HG03565 (cell line): Measurements from ENCODE around the gene PDE4A.
"Not testable (repeated sequence)": the region's sequence is repeated elsewhere in the genome, so short reads cannot be mapped to it uniquely, and the experiment has no call there.

Source experiments
- ATAC-seq: cut with Tn5 transposase; IDR thresholded peaks from one replicate; pipeline ENCODE4 v1.9.1; 2021; ENCODE audit warnings: mild to moderate bottlenecking, moderate library complexity; ENCODE audit not compliant: unreplicated experiment

PDE4A gene

GRCh38 chr19:10424011-10424637, 3.8 kb downstream of the PDE4A start:
- no peak for ATAC-seq

- ATAC-seq, result no peak
Observed at GRCh38 chr19:10427169-10427568, 6.8 kb downstream of the PDE4A start.

DNA sequence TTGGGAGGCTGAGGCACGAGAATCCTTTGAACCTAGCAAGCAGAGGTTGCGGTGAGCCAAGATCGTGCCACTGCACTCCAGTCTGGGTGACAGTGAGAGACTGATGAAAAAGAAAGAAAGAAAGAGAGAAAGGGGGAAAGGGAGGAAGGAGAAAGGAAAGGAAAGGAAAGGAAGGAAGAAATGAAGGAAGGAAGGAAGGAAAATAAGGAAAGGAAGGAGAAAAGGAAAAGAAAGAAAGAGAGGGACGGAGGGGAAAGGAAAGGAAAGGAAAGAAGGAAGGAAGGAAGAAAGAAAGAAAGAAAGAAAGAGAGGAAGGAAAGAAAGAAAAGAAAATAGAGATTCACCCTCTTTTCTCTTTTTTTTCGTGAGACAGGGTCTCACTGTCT, 8.7 kb downstream of the PDE4A start:
- ATAC-seq, result no peak

- ATAC-seq, result no peak
Observed at GRCh38 chr19:10430505-10431253, 10.3 kb downstream of the PDE4A start.

DNA sequence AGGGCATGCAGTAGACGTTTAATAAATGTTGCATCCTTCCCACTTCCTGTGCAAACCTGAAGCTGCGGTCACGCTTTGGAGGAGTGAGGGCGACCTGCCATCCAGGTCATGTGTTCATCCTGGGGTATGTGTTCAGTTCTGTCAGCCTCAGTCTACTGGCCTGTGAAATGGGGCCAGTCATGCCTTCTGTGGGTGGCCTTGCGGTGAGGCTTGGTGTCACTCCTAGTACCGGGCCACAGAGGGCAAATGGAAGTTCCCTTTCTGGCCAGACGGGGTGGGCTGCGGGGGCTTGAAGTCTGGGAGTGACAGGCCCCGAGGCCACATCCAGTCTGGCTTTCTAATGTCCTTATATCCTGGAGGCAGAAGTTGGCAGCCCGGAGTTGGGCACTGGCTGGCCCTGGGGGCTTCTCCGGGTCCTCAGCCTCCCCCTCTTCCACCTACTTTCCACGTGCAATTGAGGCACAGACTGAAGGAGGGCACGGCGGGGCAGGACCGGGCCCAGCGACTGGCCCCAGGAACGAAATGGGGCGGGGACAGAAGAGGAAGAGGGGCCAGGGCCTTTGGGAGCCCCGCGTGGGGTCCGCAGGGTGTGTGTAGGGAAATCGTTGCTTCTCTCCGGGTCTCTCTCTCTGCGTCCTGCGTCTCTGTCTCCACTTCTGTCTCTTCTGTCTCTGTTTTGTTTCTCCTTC, 11.1 kb downstream of the PDE4A start:
- ATAC-seq, result no peak

GRCh38 chr19:10431943-10432735, 11.8 kb downstream of the PDE4A start:
- ATAC-seq, result no peak

DNA sequence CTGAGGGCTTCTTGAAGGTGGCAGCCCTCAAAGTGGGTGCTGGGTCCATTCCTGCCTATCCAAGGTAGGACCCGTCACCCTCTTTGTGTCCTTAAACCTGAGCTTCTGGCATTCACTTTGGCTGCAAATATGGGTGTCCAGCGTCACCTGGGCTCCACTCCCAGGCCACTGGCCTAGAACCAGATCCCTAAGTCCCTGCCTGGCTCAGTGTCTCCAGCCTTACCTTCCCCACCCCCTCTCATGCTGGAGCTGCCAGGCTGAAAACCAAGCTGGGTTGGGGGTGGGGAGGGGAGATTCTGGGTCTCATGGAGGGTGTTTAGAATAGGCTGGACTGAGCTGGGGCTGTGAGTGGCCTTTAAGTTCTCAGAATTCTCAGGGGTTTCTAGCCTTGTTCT, 12.4 kb downstream of the PDE4A start:
- ATAC-seq, result no peak

DNA sequence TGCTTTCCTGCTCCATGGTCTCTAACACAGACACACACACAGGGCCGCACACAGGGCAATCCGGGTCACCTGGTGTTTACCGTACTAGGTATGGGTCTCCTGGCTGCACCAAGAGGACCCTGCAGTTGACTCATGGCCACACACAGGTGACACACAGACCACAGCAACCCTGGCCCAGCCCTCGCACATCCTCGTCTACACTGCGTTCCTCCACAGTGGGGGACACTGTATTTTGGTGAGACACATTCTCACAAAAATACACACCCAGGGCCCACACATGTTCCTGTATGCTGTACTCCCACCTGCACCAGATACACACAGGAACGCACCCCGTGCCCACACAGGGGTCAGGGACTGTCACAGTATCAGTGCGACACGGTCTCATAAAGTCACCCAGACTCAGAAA, 12.8 kb downstream of the PDE4A start:
- no peak for ATAC-seq

DNA sequence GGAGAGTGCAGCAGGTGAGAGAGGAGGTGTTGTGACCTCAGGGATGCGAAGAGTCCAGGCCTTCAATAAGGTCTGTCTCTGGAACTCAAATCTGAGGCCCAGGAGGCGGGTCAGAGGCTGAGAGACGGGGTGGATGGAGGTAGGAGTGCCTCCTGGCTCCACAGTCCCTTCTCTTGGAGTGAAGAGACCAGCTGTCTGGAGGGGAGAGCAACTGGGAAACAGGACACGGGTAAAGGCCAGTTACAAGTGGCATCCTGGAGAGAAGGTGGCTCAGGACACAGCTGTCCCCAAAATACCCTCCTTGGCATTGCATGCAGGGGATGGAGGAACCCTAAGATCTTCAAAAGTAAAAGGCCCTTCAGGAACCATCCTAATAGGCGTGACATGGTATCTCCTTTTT, 19.2 kb downstream of the PDE4A start:
- ATAC-seq, result no peak

- ATAC-seq, result no peak
Observed at GRCh38 chr19:10442698-10443097, 22.4 kb downstream of the PDE4A start.

GRCh38 chr19:10449037-10449436, 28.7 kb downstream of the PDE4A start:
- no peak for ATAC-seq

DNA sequence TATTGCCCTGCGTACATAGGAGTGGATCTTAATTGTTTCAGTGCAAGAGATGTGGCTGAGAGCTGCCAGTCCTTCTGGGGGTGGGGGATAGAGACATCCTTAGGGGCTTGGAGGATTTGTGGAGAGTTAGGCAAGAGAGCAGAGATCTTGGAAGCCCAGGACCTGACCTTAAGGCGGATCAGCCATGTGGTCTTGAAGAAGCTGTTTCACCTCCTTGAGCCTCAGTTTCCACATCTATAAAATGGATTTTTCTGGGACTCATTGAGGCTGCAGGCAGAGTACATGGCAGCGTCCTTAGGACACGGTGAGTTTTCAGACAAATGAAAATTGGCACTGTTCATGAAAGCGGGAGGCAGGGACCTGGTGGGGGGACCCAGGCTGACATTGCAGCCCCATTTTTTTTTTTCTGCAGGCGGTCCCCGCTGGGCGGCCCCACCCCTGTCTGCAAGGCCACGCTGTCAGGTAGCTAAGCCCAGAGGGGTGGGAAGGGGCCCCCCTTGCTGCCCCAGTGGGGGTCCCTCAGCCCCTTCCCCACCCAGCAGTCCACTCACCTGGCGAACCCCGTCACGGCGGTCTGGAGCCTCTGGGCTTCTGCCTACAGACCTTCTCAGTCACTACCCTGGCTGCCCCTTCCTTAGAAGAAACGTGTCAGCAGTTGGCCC, 30.0 kb downstream of the PDE4A start:
- no peak for ATAC-seq

GRCh38 chr19:10450853-10451609, 30.7 kb downstream of the PDE4A start:
- no peak for ATAC-seq

- ATAC-seq, result no peak
Observed at GRCh38 chr19:10452726-10453618, 32.6 kb downstream of the PDE4A start.

DNA sequence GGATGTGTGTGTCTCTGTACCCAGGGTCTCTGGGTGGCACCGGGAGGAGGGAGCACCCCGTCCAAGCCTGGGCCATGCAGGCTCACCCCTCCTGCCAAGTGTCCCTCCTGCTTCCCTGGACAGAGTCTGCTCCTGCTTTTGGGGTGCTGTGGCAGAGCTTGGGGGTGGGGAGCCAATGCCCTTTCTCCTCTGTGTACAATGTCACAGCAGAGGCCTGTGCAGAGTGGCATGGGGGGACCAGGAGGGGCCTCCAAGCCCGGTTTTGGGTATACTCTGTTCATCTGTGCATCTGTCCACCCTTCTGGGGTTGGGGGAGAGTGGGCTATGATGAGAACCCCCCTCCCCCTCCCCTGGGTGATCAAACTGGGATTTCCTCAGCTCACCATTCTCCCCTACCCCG, 33.5 kb downstream of the PDE4A start:
- no peak for ATAC-seq

GRCh38 chr19:10454267-10454666, 33.9 kb downstream of the PDE4A start:
- ATAC-seq, result no peak

- not testable (repeated sequence) for ATAC-seq
Observed at GRCh38 chr19:10458733-10459132, 38.4 kb downstream of the PDE4A start.

- ATAC-seq, result no peak
Observed at GRCh38 chr19:10460714-10461046, 40.3 kb downstream of the PDE4A start.
